ENCODE data around the gene CAMK1D.
"Not testable (repeated sequence)": the region's sequence is repeated elsewhere in the genome, so short reads cannot be mapped to it uniquely, and the experiment has no call there.

DNA sequence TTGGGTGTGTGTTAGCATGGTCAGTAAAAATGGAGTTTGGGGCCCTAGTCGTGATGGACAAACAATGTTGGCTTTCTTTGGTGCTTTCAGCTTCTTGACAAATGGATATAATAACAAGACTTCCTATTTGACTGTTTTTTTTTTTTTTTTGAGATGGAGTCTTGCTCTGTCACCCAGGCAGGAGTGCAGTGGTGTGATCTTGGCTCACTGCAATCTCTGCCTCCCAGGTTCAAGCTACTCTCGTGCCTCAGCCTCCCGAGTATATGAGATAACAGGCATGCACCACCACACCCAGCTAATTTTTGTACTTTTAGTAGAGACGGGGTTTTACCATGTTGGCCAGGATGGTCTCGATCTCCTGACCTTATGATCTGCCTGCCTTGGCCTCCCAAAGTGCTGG is 11.8 kb downstream of the CAMK1D start:
- TF ChIP-seq CTCF (conservative IDR thresholded peaks at IDR 0.05; ENCODE audit: low read length); EZH2phosphoT487 (IDR thresholded peaks at IDR 0.05; ENCODE audit: borderline replicate concordance, low read depth, low read length): not testable (repeated sequence)

All from OCI-LY7 (cell line).